ENCODE measurements around the gene LCN10. TPM values are rescaled to one million over a fixed set of nuclear protein-coding genes. Genes with fewer than 3 reads are reported as not detected.

LCN10 gene
- total and polyA plus RNA-seq, 9 donors: 2.5 to 15.5 (median 10.5) TPM

- no peak for DNase-seq
- H3K4me1 ChIP-seq (ENCODE audit: control insufficient read depth, insufficient read depth, low read length): peaks cover 28% of the 10 kb centered on the region
- no peaks in the 10 kb centered on the region for H3K36me3 ChIP-seq (ENCODE audit: control insufficient read depth, insufficient read depth, low read length)
- H3K9me3 ChIP-seq (replicated peaks; ENCODE audit: control insufficient read depth, low read depth, low read length): no peaks in the 10 kb centered on the region
- 89% methylated on average over 18 of the region's 20 CpGs for WGBS (ENCODE audit: insufficient coverage)
- peaks cover 51% of the 10 kb centered on the region for H3K27me3 ChIP-seq (ENCODE audit: control insufficient read depth, insufficient read depth, low read length)
- H3K4me3 ChIP-seq (ENCODE audit: low read length): no peak overlapping the region
- H3K27ac ChIP-seq (ENCODE audit: low read length): no peak overlapping the region
Measured at GRCh38 chr9:136738960-136739359, 3.8 kb downstream of the LCN10 start.

GRCh38 chr9:136735812-136736480, 6.8 kb downstream of the LCN10 start:
- H3K36me3 ChIP-seq (ENCODE audit: control insufficient read depth, insufficient read depth, low read length): no peaks in the 10 kb centered on the region
- H3K27me3 ChIP-seq (ENCODE audit: control insufficient read depth, insufficient read depth, low read length): peaks cover 28% of the 10 kb centered on the region
- H3K27ac ChIP-seq (ENCODE audit: low read length): no peak overlapping the region
- H3K4me1 ChIP-seq (ENCODE audit: control insufficient read depth, insufficient read depth, low read length): peaks cover 5% of the 10 kb centered on the region
- H3K9me3 ChIP-seq (replicated peaks; ENCODE audit: control insufficient read depth, low read depth, low read length): no peaks in the 10 kb centered on the region
- 76% methylated on average over 12 of the region's 21 CpGs for WGBS (ENCODE audit: insufficient coverage)
- no peak for DNase-seq
- no peak overlapping the region for H3K4me3 ChIP-seq (ENCODE audit: low read length)

GRCh38 chr9:136734837-136735496, 7.8 kb downstream of the LCN10 start:
- Histone ChIP-seq H3K27ac (ENCODE audit: low read length) (no peak overlapping the region), H3K36me3 (ENCODE audit: control insufficient read depth, insufficient read depth, low read length) (no peaks in the 10 kb centered on the region), H3K4me3 (ENCODE audit: low read length) (no peak overlapping the region), H3K4me1 (ENCODE audit: control insufficient read depth, insufficient read depth, low read length) (no peaks in the 10 kb centered on the region), H3K9me3 (replicated peaks; ENCODE audit: control insufficient read depth, low read depth, low read length) (no peaks in the 10 kb centered on the region), H3K27me3 (ENCODE audit: control insufficient read depth, insufficient read depth, low read length) (peaks cover 18% of the 10 kb centered on the region)
- WGBS (ENCODE audit: insufficient coverage): 66% methylated on average over 12 of the region's 12 CpGs
- DNase-seq: no peak

GRCh38 chr9:136733611-136734010, 9.1 kb downstream of the LCN10 start:
- DNase-seq: no peak
- WGBS (ENCODE audit: insufficient coverage): 59% methylated on average over 9 of the region's 12 CpGs

DNA sequence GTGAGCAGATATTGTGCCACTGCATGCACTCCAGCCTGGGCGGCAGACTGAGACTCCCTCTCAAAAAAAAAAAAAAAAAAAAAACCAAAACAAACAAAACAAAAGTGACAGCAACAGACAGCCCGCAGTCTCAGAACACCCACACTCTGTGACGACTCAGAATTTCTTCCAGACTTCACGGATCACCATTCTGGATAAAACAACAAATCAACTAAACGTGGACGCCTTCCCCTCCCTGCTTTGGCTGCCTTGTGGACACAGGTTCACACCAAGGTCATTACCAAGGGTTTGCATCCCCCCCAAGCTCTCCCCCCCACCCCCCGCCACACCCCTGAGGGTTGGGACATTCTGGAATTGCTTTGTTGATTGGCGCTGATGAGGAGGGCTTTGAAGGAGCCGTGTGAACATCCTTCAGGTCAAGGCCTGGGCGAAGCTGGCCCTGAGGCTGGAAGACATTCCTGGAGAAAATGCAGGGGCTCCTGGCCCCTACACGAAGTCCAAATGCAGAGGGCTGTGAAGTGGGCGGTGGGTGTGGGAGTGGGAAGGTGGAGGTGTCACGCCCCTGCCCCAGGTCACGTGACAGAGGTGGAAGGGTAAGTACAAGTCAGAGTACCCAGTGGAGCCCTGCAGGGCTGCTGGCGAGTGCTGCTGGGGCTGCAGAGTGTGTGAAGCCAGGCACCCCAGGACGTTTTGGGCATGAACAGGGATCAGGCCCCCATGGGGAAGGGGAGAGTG, 10.1 kb downstream of the LCN10 start:
- H3K27me3 ChIP-seq (ENCODE audit: control insufficient read depth, insufficient read depth, low read length): no peaks in the 10 kb centered on the region
- no peak for DNase-seq
- no peak overlapping the region for H3K4me3 ChIP-seq (ENCODE audit: low read length)
- H3K9me3 ChIP-seq (replicated peaks; ENCODE audit: control insufficient read depth, low read depth, low read length): no peaks in the 10 kb centered on the region
- WGBS (ENCODE audit: insufficient coverage): 53% methylated on average over 10 of the region's 16 CpGs
- H3K27ac ChIP-seq (ENCODE audit: low read length): no peak overlapping the region
- H3K4me1 ChIP-seq (ENCODE audit: control insufficient read depth, insufficient read depth, low read length): peaks cover 13% of the 10 kb centered on the region
- H3K36me3 ChIP-seq (ENCODE audit: control insufficient read depth, insufficient read depth, low read length): no peaks in the 10 kb centered on the region

More at GRCh38 chr9:136733611-136734010, 9.1 kb downstream of the LCN10 start:
- Histone ChIP-seq H3K4me3 (ENCODE audit: low read length) (no peak overlapping the region), H3K9me3 (replicated peaks; ENCODE audit: control insufficient read depth, low read depth, low read length) (no peaks in the 10 kb centered on the region), H3K4me1 (ENCODE audit: control insufficient read depth, insufficient read depth, low read length) (peaks cover 10% of the 10 kb centered on the region), H3K36me3 (ENCODE audit: control insufficient read depth, insufficient read depth, low read length) (no peaks in the 10 kb centered on the region), H3K27ac (ENCODE audit: low read length) (no peak overlapping the region), H3K27me3 (ENCODE audit: control insufficient read depth, insufficient read depth, low read length) (peaks cover 6% of the 10 kb centered on the region)

DNA sequence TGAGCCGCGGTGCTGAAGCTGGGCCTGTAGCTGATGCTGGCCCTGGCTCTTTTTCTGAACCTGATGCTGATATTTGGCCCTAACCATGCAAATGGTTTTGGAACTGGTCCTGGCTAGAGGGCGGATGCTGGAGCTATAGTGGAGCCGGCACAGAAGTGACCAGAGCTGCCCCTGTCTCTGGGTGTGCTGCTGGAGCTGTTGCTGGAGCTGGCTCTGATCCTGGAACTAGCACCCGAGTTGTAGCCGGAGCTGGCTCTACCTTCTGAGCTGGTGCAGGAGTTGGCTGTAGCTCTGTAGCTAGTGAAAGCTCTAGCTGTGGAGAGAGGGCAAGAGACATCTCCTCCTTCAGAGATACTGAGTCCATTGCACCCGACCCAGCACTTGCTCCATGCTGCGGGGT, 12.8 kb downstream of the LCN10 start:
- DNase-seq: no peak
- Histone ChIP-seq H3K9me3 (replicated peaks; ENCODE audit: control insufficient read depth, low read depth, low read length) (no peaks in the 10 kb centered on the region), H3K4me3 (ENCODE audit: low read length) (no peak overlapping the region), H3K27me3 (ENCODE audit: control insufficient read depth, insufficient read depth, low read length) (no peaks in the 10 kb centered on the region), H3K4me1 (ENCODE audit: control insufficient read depth, insufficient read depth, low read length) (peaks cover 35% of the 10 kb centered on the region), H3K36me3 (ENCODE audit: control insufficient read depth, insufficient read depth, low read length) (peaks cover 19% of the 10 kb centered on the region), H3K27ac (ENCODE audit: low read length) (no peak overlapping the region)
- 86% methylated on average over 7 of the region's 8 CpGs for WGBS (ENCODE audit: insufficient coverage)

GRCh38 chr9:136729144-136729543, 13.6 kb downstream of the LCN10 start:
- DNase-seq: no peak
- no peaks in the 10 kb centered on the region for H3K27me3 ChIP-seq (ENCODE audit: control insufficient read depth, insufficient read depth, low read length)
- H3K9me3 ChIP-seq (replicated peaks; ENCODE audit: control insufficient read depth, low read depth, low read length): no peaks in the 10 kb centered on the region
- 65% methylated on average over 7 of the region's 7 CpGs for WGBS (ENCODE audit: insufficient coverage)
- H3K4me3 ChIP-seq (ENCODE audit: low read length): peak overlapping the region; percentile 92
- no peak overlapping the region for H3K27ac ChIP-seq (ENCODE audit: low read length)
- H3K4me1 ChIP-seq (ENCODE audit: control insufficient read depth, insufficient read depth, low read length): peaks cover 35% of the 10 kb centered on the region
- peaks cover 26% of the 10 kb centered on the region for H3K36me3 ChIP-seq (ENCODE audit: control insufficient read depth, insufficient read depth, low read length)

GRCh38 chr9:136728548-136729123, 14.1 kb downstream of the LCN10 start:
- Histone ChIP-seq H3K36me3 (ENCODE audit: control insufficient read depth, insufficient read depth, low read length) (peaks cover 31% of the 10 kb centered on the region), H3K4me3 (ENCODE audit: low read length) (peak overlapping the region; percentile 92), H3K4me1 (ENCODE audit: control insufficient read depth, insufficient read depth, low read length) (peaks cover 35% of the 10 kb centered on the region), H3K9me3 (replicated peaks; ENCODE audit: control insufficient read depth, low read depth, low read length) (no peaks in the 10 kb centered on the region), H3K27me3 (ENCODE audit: control insufficient read depth, insufficient read depth, low read length) (no peaks in the 10 kb centered on the region), H3K27ac (ENCODE audit: low read length) (no peak overlapping the region)
- no peak for DNase-seq
- WGBS (ENCODE audit: insufficient coverage): under 1% methylated on average over 50 of the region's 53 CpGs

GRCh38 chr9:136728080-136728547, 14.6 kb downstream of the LCN10 start:
- peak; percentile 95 for DNase-seq
- H3K4me1 ChIP-seq (ENCODE audit: control insufficient read depth, insufficient read depth, low read length): peaks cover 35% of the 10 kb centered on the region
- H3K4me3 ChIP-seq (ENCODE audit: low read length): peak overlapping the region; percentile 92
- WGBS (ENCODE audit: insufficient coverage): under 1% methylated on average over 66 of the region's 66 CpGs
- H3K27ac ChIP-seq (ENCODE audit: low read length): no peak overlapping the region
- H3K36me3 ChIP-seq (ENCODE audit: control insufficient read depth, insufficient read depth, low read length): peaks cover 37% of the 10 kb centered on the region
- H3K27me3 ChIP-seq (ENCODE audit: control insufficient read depth, insufficient read depth, low read length): no peaks in the 10 kb centered on the region
- no peaks in the 10 kb centered on the region for H3K9me3 ChIP-seq (replicated peaks; ENCODE audit: control insufficient read depth, low read depth, low read length)

All from muscle of leg (tissue), 11 donors.